Esophagus muscularis mucosa (tissue), 4 donors: ENCODE data around the gene NACAD. TPM values are rescaled to one million over a fixed set of nuclear protein-coding genes. Genes with fewer than 3 reads are reported as not detected.

Experiments
- DNase-seq: peaks from one replicate; pipeline ENCODE4 v3.0.0-alpha.2; 2017; ENCODE audit errors: extremely low spot score
- H3K27ac ChIP-seq, 4 donors: fragments of 200-600 bp; sonication (generic); replicated peaks in 1 of 4; 1 replicate in 3 of 4; 2 replicates in 1 of 4; pipeline ENCODE4 v1.5.1; 2016 to 2019; ENCODE audit warnings: mild to moderate bottlenecking in 1 of 4
- H3K27me3 ChIP-seq, 4 donors: fragments of 200-600 bp; sonication (generic); one replicate each; pipeline versions ENCODE4 v1.5.1 to v1.6.0; 2016 to 2019
- H3K36me3 ChIP-seq, 4 donors: fragments of 200-600 bp; sonication (generic); one replicate each; pipeline ENCODE4 v1.5.1; 2016 to 2019
- H3K4me1 ChIP-seq, 4 donors: fragments of 200-600 bp; sonication (generic); one replicate each; pipeline ENCODE4 v1.5.1; 2016 to 2019
- H3K4me3 ChIP-seq, 4 donors: fragments of 200-600 bp; sonication (generic); 1 replicate in 2 of 4; 2 replicates in 2 of 4; pipeline ENCODE4 v1.5.1; 2016 to 2019; ENCODE audit warnings: mild to moderate bottlenecking in 4 of 4, moderate library complexity in 1 of 4
- H3K9me3 ChIP-seq, 4 donors: fragments of 200-600 bp; sonication (generic); 1 replicate in 3 of 4; 2 replicates in 1 of 4; pipeline ENCODE4 v1.5.1; 2016 to 2019
- EP300 ChIP-seq: sonication (generic); formaldehyde crosslinking; IDR thresholded peaks from one replicate; pipeline ENCODE4 v1.6.1; 2017; ENCODE audit warnings: antibody characterized with exemption
- POLR2A ChIP-seq: fragments of 450-650 bp; IDR thresholded peaks from one replicate; pipeline ENCODE4 v1.6.1; 2017; ENCODE audit warnings: antibody characterized with exemption, moderate library complexity, mild to moderate bottlenecking, low read depth
- POLR2AphosphoS5 ChIP-seq, 2 donors: sonication (generic); formaldehyde crosslinking; IDR thresholded peaks; one replicate each; pipeline ENCODE4 v1.6.1; 2017; ENCODE audit warnings: antibody characterized with exemption in 2 of 2
- WGBS: methylation state at CpG from one replicate; pipeline ENCODE4 v1.1.5; 2018; 5-methylcytosine and 5-hydroxymethylcytosine counted together
- intact Hi-C: fragments of 100-400 bp; cut with DNase I; formaldehyde crosslinking; loops from one replicate; pipeline ENCODE4 v1.15.1; 2023
- total RNA-seq, 4 donors: library from RNA; depleted of rRNA; stranded (reverse); fragments of >200 nt; gene quantifications; one replicate each; pipeline versions ENCODE4 v1.1.0 to v1.2.1, GENCODE V29; 2016
- TF ChIP-seq, protein P1 (sequence below), 3 experiments: fragments of 200-600 bp in 2 of 3; fragments of 450-650 bp in 1 of 3; sonication (generic) in 2 of 3; IDR thresholded peaks; one replicate each; pipeline ENCODE4 v1.5.1; 2017 to 2019; ENCODE audit warnings: antibody characterized with exemption in 3 of 3, mild to moderate bottlenecking in 2 of 3, moderate library complexity in 1 of 3

NACAD gene
- total RNA-seq, 4 donors from 2014 or later: 7.3 to 15.5 (median 10.8) TPM

DNA sequence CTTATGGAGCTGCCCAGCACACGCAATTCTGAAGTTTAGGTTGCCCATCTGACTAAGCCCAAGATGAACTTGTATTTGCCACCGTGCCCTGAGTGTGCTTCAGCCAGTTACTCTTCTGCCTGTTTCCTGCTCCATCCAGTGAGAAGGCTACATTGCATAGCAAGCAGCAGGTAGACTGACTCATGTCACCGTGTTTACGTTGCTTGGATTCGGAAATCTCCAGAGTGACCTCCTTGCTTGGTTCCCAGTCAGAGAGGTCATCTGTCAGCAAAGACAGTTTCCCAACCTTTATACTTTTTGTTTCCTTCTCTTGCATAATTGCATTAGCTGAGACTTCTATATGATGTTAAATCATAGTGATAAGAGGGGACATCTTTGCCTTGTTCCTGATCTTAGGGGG, 30.9 kb downstream of the NACAD start:
- intact Hi-C loops: no loop called here
- no peaks in the 10 kb centered on the region for H3K27me3 ChIP-seq
- no peak overlapping the region for H3K4me3 ChIP-seq
- no peaks in the 10 kb centered on the region for H3K4me1 ChIP-seq
- no peaks in the 10 kb centered on the region for H3K9me3 ChIP-seq
- 98% methylated on average over 5 of the region's 5 CpGs for WGBS
- H3K36me3 ChIP-seq: peaks cover 0 to 9% (median 0%) of the 10 kb centered on the region in 4 donors
- DNase-seq: no peak
- TF ChIP-seq, protein P1, sequence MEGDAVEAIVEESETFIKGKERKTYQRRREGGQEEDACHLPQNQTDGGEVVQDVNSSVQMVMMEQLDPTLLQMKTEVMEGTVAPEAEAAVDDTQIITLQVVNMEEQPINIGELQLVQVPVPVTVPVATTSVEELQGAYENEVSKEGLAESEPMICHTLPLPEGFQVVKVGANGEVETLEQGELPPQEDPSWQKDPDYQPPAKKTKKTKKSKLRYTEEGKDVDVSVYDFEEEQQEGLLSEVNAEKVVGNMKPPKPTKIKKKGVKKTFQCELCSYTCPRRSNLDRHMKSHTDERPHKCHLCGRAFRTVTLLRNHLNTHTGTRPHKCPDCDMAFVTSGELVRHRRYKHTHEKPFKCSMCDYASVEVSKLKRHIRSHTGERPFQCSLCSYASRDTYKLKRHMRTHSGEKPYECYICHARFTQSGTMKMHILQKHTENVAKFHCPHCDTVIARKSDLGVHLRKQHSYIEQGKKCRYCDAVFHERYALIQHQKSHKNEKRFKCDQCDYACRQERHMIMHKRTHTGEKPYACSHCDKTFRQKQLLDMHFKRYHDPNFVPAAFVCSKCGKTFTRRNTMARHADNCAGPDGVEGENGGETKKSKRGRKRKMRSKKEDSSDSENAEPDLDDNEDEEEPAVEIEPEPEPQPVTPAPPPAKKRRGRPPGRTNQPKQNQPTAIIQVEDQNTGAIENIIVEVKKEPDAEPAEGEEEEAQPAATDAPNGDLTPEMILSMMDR (IDR thresholded peaks at IDR 0.05): no peak
- TF ChIP-seq EP300 (no peak), POLR2AphosphoS5 (IDR thresholded peaks at IDR 0.05) (no peak)
- no peak overlapping the region for H3K27ac ChIP-seq

DNA sequence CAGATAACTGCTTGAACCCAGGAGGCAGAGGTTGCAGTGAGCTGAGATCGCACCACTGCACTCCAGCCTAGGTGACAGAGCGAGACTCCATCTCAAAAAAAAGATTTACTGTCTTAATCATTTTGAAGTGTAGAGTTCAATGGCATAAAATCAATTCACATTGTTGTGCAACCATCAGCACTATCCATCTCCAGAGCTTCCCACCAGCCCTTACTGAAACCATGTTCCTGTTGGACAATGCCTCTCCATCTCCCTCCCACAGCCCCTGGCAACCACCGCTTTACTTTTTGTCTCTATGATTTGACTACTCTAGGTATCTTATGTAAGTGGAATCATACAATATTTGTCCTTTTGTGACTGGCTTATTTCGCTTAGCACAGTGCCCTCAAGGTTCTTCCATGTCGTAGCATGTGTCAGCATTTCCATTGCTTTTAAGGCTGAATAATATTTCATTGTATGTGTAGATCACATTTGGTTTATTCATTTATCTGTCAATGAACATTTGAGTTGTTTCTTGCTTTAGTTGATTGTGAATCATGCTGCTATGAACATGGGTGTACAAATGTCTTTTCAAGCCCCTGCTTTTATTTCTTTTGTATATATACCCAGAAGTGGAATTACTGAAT, 33.1 kb downstream of the NACAD start:
- Histone ChIP-seq H3K36me3 (peaks cover 0 to 23% (median 3%) of the 10 kb centered on the region in 4 donors), H3K4me1 (no peaks in the 10 kb centered on the region), H3K9me3 (no peaks in the 10 kb centered on the region), H3K27ac (no peak overlapping the region), H3K27me3 (no peaks in the 10 kb centered on the region), H3K4me3 (no peak overlapping the region)
- over 99% methylated on average over 5 of the region's 5 CpGs for WGBS
- no peak for DNase-seq
- intact Hi-C loops: no loop called here
- no peak for TF ChIP-seq POLR2A
- TF ChIP-seq POLR2AphosphoS5 (IDR thresholded peaks at IDR 0.05): no peak
- TF ChIP-seq, protein P1 (IDR thresholded peaks at IDR 0.05): no peak
- no peak for TF ChIP-seq EP300

DNA sequence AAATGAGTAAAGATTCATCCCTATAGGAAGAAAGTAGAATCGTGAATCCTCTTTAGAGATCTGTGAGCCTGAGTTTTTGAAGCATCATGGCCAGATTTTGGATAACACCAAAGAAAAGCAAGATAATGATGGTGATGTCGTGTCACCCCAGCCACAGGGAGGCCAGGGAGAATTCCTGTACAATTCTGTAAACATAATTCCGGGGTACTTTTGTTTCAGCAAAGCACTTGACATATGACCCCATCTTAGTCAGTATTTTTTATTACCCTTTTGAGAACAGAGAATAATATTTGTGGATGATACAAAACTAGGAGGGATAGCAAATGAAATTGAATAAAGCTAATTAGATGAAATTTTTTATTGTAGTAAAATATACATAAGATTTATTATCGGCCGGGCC, 33.8 kb downstream of the NACAD start:
- Histone ChIP-seq H3K27me3 (no peaks in the 10 kb centered on the region), H3K9me3 (no peaks in the 10 kb centered on the region)
- intact Hi-C loops: no loop called here

DNA sequence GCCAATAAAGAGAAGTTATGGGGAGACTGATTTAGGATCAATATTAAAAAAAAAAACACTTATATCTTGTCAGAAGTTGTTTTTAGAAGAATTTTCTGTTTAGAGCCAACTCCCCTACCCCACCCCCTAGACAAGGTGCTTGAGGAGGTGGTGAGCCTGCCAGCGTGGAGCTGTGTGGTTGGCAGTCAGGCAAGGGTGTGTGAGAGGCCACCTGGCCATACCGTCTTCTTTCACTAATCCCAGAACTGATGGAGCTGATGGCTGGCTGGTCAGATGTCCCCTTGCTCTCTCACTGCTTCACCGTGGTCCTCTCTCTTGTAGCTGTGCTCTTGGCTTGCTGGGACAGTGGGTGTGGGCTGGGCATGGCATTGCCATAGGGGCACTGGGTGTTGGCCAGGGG, 34.3 kb downstream of the NACAD start:
- no peak for DNase-seq

More for the DNA sequence above, 33.8 kb downstream of the NACAD start:
- H3K27ac ChIP-seq: no peak overlapping the region
- WGBS: 93% methylated on average over 5 of the region's 5 CpGs
- no peak overlapping the region for H3K4me3 ChIP-seq
- H3K4me1 ChIP-seq: no peaks in the 10 kb centered on the region
- peaks cover 0 to 28% (median 6%) of the 10 kb centered on the region in 4 donors for H3K36me3 ChIP-seq
- DNase-seq: no peak
- TF ChIP-seq POLR2A: no peak
- TF ChIP-seq, protein P1 (IDR thresholded peaks at IDR 0.05): no peak
- no peak for TF ChIP-seq EP300
- no peak for TF ChIP-seq POLR2AphosphoS5 (IDR thresholded peaks at IDR 0.05)

DNA sequence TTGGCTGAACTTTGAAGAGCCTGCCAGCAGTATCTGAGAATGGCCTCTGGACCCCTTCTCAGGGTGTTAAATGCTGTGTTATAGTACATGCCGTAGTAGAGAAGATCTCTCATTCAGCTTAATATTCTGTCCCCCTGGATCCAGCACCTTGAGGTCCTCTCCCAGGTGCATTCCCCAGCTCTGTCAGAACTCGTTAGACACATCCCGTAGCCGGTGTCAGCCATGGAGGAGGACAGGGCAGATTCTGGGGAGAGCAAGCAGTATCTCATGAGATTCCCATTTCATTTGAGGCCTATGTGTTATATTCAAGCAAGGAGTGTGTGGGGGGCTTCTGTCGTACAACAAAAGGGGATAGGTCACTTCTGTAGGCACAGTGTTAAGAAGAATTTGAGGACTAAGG, 34.8 kb downstream of the NACAD start:
- Histone ChIP-seq H3K4me1 (no peaks in the 10 kb centered on the region), H3K27ac (no peak overlapping the region), H3K4me3 (no peak overlapping the region), H3K36me3 (peaks cover 0 to 36% (median 14%) of the 10 kb centered on the region in 4 donors), H3K27me3 (no peaks in the 10 kb centered on the region), H3K9me3 (no peaks in the 10 kb centered on the region)
- WGBS: 97% methylated on average over 5 of the region's 5 CpGs
- TF ChIP-seq, protein P1 (IDR thresholded peaks at IDR 0.05): no peak
- TF ChIP-seq POLR2A (no peak), POLR2AphosphoS5 (IDR thresholded peaks at IDR 0.05) (no peak), EP300 (no peak)
- no peak for DNase-seq
- intact Hi-C loops: no loop called here

More for the DNA sequence above, 34.3 kb downstream of the NACAD start:
- no peak overlapping the region for H3K27ac ChIP-seq
- H3K27me3 ChIP-seq: no peaks in the 10 kb centered on the region
- H3K4me1 ChIP-seq: no peaks in the 10 kb centered on the region
- H3K36me3 ChIP-seq: peaks cover 0 to 31% (median 9%) of the 10 kb centered on the region in 4 donors
- H3K4me3 ChIP-seq: no peak overlapping the region
- TF ChIP-seq POLR2A (no peak), POLR2AphosphoS5 (IDR thresholded peaks at IDR 0.05) (no peak), EP300 (no peak)
- WGBS: 86% methylated on average over 3 of the region's 3 CpGs
- no peaks in the 10 kb centered on the region for H3K9me3 ChIP-seq
- intact Hi-C loops: no loop called here
